ENCODE data around the gene ZBTB16.

DNA sequence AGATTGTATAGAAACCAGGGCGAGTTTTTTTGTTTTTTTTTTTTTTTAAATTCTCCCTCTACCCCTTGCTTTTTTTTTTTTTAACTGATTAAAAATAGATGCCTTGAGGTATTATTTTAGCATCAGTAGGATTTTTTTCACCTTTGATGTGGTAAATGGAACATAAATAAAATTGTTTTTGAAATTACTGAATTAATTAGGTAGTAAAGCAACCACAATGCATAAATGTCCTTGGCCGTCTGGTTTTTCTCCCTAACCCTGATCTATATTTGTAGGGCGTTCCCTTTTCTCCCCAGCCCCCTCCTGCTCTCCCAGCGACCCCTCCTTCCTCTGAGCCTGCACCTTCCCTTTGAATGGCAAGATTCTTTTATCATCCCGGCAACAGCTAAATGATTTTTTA, 107.8 kb downstream of the ZBTB16 start:
- TF ChIP-seq TARDBP (IDR thresholded peaks at IDR 0.05), result no peak
- no peak for TF ChIP-seq BHLHE40 (IDR thresholded peaks at IDR 0.05; ENCODE audit: borderline replicate concordance)
- no peak for TF ChIP-seq LEF1 (IDR thresholded peaks at IDR 0.05; ENCODE audit: borderline replicate concordance)

All from HEK293T (cell line).